ENCODE data around the gene CCL7. TPM values are rescaled to one million over a fixed set of nuclear protein-coding genes. Genes with fewer than 3 reads are reported as not detected.

Gene CCL7
- total RNA-seq, 2 donors from 2014 or later: not detected

DNA sequence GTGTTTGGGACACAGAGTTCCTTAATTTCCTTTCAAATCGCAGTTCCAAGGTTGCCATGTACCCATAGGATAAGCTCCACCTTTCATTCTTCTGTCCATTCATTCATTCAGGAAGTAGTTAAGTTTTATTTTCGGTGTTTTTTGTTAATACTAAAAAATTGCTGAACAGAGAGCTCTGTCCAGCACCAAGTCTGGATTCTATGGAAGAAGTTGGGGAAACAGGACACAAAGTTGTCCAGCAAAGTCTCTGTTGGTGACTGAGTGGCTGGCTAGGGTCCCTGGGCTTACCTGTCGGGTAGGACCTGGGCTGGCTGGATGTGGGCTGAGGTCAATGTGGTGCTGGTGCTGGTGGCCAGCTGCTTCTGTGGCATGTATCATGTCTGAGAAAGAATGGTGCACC lies 32.6 kb upstream of the CCL7 start:
- H3K4me3 ChIP-seq: no peak overlapping the region
- TF ChIP-seq POLR2A (IDR thresholded peaks at IDR 0.05): no peak
- no peak for TF ChIP-seq POLR2AphosphoS5 (IDR thresholded peaks at IDR 0.05)
- TF ChIP-seq, protein P1, sequence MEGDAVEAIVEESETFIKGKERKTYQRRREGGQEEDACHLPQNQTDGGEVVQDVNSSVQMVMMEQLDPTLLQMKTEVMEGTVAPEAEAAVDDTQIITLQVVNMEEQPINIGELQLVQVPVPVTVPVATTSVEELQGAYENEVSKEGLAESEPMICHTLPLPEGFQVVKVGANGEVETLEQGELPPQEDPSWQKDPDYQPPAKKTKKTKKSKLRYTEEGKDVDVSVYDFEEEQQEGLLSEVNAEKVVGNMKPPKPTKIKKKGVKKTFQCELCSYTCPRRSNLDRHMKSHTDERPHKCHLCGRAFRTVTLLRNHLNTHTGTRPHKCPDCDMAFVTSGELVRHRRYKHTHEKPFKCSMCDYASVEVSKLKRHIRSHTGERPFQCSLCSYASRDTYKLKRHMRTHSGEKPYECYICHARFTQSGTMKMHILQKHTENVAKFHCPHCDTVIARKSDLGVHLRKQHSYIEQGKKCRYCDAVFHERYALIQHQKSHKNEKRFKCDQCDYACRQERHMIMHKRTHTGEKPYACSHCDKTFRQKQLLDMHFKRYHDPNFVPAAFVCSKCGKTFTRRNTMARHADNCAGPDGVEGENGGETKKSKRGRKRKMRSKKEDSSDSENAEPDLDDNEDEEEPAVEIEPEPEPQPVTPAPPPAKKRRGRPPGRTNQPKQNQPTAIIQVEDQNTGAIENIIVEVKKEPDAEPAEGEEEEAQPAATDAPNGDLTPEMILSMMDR (IDR thresholded peaks at IDR 0.05): no peak
- intact Hi-C loops (cut with DNase I): no loop called here
- H3K27ac ChIP-seq: peak overlapping the region in 1 of 2 donors; percentile 6
- 84% methylated on average over 3 of the region's 3 CpGs for WGBS
- H3K27me3 ChIP-seq (replicated peaks; ENCODE audit: insufficient read depth): no peaks in the 10 kb centered on the region
- H3K36me3 ChIP-seq: no peaks in the 10 kb centered on the region
- no peaks in the 10 kb centered on the region for H3K9me3 ChIP-seq
- DNase-seq (ENCODE audit: low spot score): no peak
- no peaks in the 10 kb centered on the region for H3K4me1 ChIP-seq (replicated peaks)

DNA sequence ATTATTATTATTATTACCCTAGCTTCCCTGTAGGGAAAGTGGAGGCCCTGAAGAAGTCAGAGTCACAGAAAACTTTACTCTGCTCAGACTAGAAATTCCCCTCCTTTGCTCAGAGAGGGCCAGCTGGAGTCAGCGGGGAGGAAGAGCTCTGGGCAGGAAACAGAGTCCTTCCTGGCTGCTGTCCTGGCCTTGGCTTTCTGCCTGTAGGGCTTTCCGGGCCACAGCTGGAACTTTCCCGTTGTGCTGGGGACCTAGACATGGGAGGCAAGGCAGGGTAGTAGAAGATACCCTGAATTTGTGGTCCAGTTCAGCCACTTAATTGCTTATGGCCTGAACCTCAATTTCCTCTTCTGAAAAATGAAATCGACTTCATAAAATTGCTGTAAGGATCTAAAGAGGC lies 29.0 kb upstream of the CCL7 start:
- Histone ChIP-seq H3K4me1 (replicated peaks) (no peaks in the 10 kb centered on the region), H3K9me3 (no peaks in the 10 kb centered on the region), H3K27me3 (replicated peaks; ENCODE audit: insufficient read depth) (no peaks in the 10 kb centered on the region), H3K36me3 (no peaks in the 10 kb centered on the region), H3K4me3 (no peak overlapping the region), H3K27ac (no peak overlapping the region)
- TF ChIP-seq, protein P1 (IDR thresholded peaks at IDR 0.05): no peak
- 16% methylated on average over 4 of the region's 4 CpGs for WGBS
- intact Hi-C loops (cut with DNase I): loop anchor here (10.0 kb wide), 1 partner anchor 1014 kb away; no protein-coding TSS in a partner anchor
- DNase-seq (ENCODE audit: low spot score): no peak

DNA sequence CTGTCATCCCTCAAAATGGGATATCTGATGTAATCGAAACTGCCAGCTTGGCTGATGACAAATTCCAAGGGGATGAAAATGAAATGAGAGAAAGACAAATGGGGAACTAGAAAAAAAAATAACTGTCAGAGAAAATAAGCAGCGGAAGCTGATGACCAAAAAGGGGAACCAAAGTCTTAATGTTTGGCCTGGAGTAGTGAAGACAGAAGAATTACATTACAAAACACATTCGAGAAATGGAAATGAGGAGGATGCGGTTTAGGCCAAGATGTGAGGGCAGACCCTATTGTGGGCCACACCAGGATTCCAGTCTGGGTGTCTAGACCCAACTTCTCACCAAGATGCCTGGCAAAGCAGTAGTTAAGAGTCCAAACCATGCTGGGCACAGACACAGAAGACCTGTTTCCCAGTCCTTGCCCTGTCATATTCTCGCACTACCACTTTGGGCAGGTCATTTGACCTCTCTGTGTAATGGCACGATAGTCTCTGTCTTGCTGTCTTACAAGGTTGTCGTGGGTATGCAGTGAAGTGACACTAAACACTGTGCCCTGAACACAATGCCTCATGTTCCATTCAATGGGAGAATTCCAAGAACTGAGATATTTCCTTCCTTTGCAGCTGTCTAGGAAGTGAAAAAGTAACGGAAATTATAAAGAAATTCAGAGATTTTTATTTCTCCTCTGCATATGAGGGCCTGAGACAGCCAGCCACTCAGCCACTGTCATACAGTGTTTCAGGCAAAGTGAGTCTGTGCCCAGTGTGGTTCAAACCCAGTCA lies 27.2 kb upstream of the CCL7 start:
- no peak for DNase-seq (ENCODE audit: low spot score)
- H3K9me3 ChIP-seq: no peaks in the 10 kb centered on the region
- intact Hi-C loops (cut with DNase I): loop anchor here (10.0 kb wide), 1 partner anchor 1012 kb away; no protein-coding TSS in a partner anchor
- H3K4me3 ChIP-seq: no peak overlapping the region
- TF ChIP-seq POLR2AphosphoS5 (IDR thresholded peaks at IDR 0.05) (no peak), POLR2A (IDR thresholded peaks at IDR 0.05) (no peak)
- TF ChIP-seq, protein P1 (IDR thresholded peaks at IDR 0.05): no peak
- no peaks in the 10 kb centered on the region for H3K4me1 ChIP-seq (replicated peaks)
- peak overlapping the region in 1 of 2 donors; percentile 22 for H3K27ac ChIP-seq
- no peaks in the 10 kb centered on the region for H3K27me3 ChIP-seq (replicated peaks; ENCODE audit: insufficient read depth)
- WGBS: 87% methylated on average over 8 of the region's 8 CpGs
- no peaks in the 10 kb centered on the region for H3K36me3 ChIP-seq

DNA sequence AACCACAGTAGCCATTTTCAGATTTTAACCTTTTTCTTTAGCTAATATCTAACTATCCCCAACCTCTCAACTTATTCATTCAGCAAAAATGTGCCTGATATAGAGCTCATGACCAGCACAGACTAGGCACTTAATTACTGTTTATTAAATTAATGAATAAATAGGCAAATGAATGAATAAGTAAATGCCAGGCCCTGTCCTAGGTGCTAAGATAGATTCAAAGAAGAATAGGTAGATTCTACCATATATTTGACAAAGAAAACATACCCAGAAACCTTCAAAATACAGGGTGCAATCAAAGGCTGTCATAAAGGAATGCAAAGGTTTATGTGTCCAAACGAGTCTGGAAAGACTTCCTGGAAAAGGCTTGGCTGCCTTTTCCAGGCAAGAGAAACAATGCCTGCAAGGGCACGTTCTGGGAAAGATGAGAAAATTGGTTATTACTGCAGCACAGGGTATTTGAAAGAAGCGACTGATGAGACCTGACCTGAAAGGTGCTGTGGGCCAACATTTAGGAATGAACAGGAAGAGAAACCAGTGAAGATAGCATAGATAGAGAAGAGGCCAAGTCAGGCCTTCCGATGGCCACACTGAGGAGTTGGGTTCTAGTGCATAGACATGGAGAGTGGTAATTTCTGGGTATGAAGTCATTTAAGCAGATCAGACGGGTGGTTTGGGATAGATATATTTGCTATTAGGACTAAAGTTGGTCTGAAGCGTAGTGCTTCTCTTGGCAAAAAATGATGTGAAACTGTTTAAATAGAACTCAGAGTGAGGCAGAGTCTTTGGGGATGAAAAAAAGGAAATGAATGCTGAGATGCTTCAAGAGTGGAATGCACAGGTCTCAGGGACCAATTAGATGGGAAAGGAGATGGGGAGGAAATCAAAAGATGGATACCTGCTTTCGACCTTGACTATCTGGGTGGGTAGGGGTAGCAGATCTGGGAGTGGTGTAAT lies 26.4 kb upstream of the CCL7 start:
- Histone ChIP-seq H3K27me3 (replicated peaks; ENCODE audit: insufficient read depth) (no peaks in the 10 kb centered on the region), H3K27ac (peak overlapping the region in 1 of 2 donors; percentile 22), H3K9me3 (no peaks in the 10 kb centered on the region), H3K36me3 (no peaks in the 10 kb centered on the region), H3K4me1 (replicated peaks) (no peaks in the 10 kb centered on the region), H3K4me3 (no peak overlapping the region)
- intact Hi-C loops (cut with DNase I): loop anchor here (10.0 kb wide), 1 partner anchor 1011 kb away; no protein-coding TSS in a partner anchor
- no peak for DNase-seq (ENCODE audit: low spot score)
- WGBS: 61% methylated on average over 7 of the region's 7 CpGs
- TF ChIP-seq POLR2AphosphoS5 (IDR thresholded peaks at IDR 0.05): peak; percentile 43
- TF ChIP-seq POLR2A (IDR thresholded peaks at IDR 0.05): no peak
- TF ChIP-seq, protein P1 (IDR thresholded peaks at IDR 0.05): no peak
